HepG2 (cell line): Measurements from ENCODE around the gene IRX2.

Experiments
- CTCF ChIP-seq: sonication (generic); formaldehyde crosslinking; IDR thresholded peaks from 2 replicates; pipeline ENCODE4 v1.5.0; 2020; ENCODE audit warnings: mild to moderate bottlenecking, missing genetic modification reagents, moderate library complexity
- ELK4 ChIP-seq: sonication (generic); formaldehyde crosslinking; IDR thresholded peaks from 2 replicates; pipeline ENCODE4 v1.9.0; 2021; ENCODE audit warnings: missing genetic modification reagents, borderline replicate concordance
- IKZF4 ChIP-seq: sonication (generic); formaldehyde crosslinking; IDR thresholded peaks from 2 replicates; pipeline ENCODE4 v1.5.1; 2020; ENCODE audit warnings: borderline replicate concordance, mild to moderate bottlenecking, low read depth, missing genetic modification reagents; ENCODE audit errors: not compliant biosample characterization
- NR2C2 ChIP-seq: sonication (generic); formaldehyde crosslinking; IDR thresholded peaks from 2 replicates; pipeline ENCODE4 v1.4.0; 2020; ENCODE audit warnings: missing genetic modification reagents, mild to moderate bottlenecking, moderate library complexity, borderline replicate concordance
- POLR2A ChIP-seq, 2 experiments: IDR thresholded peaks; 2 replicates each; pipeline ENCODE4 v1.6.1; 2011; ENCODE audit warnings: low read depth in 2 of 2, low read length in 2 of 2, mild to moderate bottlenecking in 1 of 2, moderate library complexity in 1 of 2; ENCODE audit not compliant: insufficient read depth in 1 of 2
- ZMYM3 ChIP-seq: sonication (generic); formaldehyde crosslinking; IDR thresholded peaks from 2 replicates; pipeline ENCODE4 v1.5.1; 2020; ENCODE audit warnings: mild to moderate bottlenecking, missing genetic modification reagents
- ZNF3 ChIP-seq: IDR thresholded peaks from 2 replicates; pipeline ENCODE4 v1.7.0; 2017; ENCODE audit warnings: inconsistent platforms
- ZNF839 ChIP-seq: sonication (generic); formaldehyde crosslinking; IDR thresholded peaks from 2 replicates; pipeline ENCODE4 v1.4.0; 2020; ENCODE audit warnings: missing genetic modification reagents, mild to moderate bottlenecking, borderline replicate concordance
- ZSCAN25 ChIP-seq: sonication (generic); formaldehyde crosslinking; IDR thresholded peaks from 2 replicates; pipeline ENCODE4 v1.8.0; 2022; ENCODE audit warnings: mild to moderate bottlenecking, missing genetic modification reagents

DNA sequence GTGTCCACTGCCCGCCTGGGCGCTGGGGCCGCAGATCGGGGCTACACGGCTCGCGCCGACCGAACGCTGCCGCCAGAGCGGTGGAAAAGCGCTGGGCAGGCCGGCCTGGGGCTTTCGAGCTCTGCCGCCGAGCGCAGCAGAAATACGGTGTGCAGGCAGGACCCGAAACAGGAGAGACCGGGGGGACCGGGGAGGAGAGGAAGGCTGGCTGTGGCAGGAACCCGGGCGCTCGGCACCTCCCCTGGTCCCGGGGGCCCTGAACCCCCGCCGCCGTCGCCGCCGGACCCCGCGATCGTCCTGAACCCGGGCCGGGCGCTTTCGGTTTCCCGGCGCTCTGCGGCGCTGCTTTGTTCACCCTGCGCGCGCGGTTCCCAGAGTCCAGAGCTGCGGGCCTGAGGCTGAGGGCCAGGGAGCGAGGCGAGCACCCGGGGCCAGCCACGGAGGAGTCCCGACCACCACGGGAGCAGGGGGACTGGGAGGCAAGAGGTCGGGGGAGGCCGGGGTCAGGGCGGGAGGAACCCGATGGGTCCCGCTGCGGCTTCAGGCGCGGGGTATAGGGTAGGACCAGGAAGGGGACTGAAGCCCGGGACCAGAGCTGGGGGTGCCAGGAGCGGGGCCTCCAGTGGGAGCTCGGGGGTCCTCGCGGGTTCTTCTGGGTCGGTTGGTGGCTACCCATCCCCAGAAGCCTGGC is 12.0 kb downstream of the IRX2 start:
- TF ChIP-seq POLR2A (IDR thresholded peaks at IDR 0.05; ENCODE audit: insufficient read depth in 1 of 2, low read depth in 2 of 2, low read length in 2 of 2) (no peak), ZSCAN25 (no peak), ZMYM3 (CRISPR knock-in tag) (no peak), NR2C2 (no peak), IKZF4 (CRISPR knock-in tag) (no peak), ZNF3 (CRISPR knock-in tag) (no peak), ZNF839 (CRISPR knock-in tag) (no peak), CTCF (CRISPR knock-in tag) (no peak), ELK4 (CRISPR knock-in tag) (no peak)
